GM12878 (cell line): Measurements from ENCODE around the gene SLC44A3. TPM values are rescaled to one million over a fixed set of nuclear protein-coding genes. Genes with fewer than 3 reads are reported as not detected.

ENCODE experiments used
- ATAC-seq: fragments of 200-7000 bp; cut with Tn5 transposase; 3 replicates; pipeline ENCODE4 v1.9.1; 2020; ENCODE audit warnings: mild to moderate bottlenecking, moderate library complexity
- BruUV-seq: library from RNA; stranded (reverse); fragments of 400-500 nt; replicated peaks from 2 replicates; lab custom pipeline; 2021; lab: Mats Ljungman, UMichigan
- CTCF ChIA-PET: fragments of 300-600 bp; sonication (Branson Sonifier 250); formaldehyde crosslinking; extraction: SDS; loops from one replicate; lab custom pipeline; 2021; ENCODE audit warnings: inconsistent platforms; lab: Yijun Ruan, JAX
- POLR2A ChIA-PET: fragments of 350-600 bp; formaldehyde crosslinking; extraction: SDS; loops from one replicate; lab custom pipeline; 2021; ENCODE audit warnings: inconsistent platforms; lab: Charles Lee
- RAD21 ChIA-PET: fragments of 300-600 bp; sonication (Branson Sonifier 250); formaldehyde crosslinking; loops from one replicate; lab custom pipeline; 2023; ENCODE audit warnings: antibody characterized with exemption; ENCODE audit not compliant: unreplicated experiment; lab: Charles Lee
- SMC1A ChIA-PET: fragments of 300-600 bp; sonication (Branson Sonifier 250); formaldehyde crosslinking; loops from one replicate; lab custom pipeline; 2023; ENCODE audit not compliant: unreplicated experiment, uncharacterized antibody; lab: Charles Lee
- DNase-seq: peaks from one replicate; pipeline ENCODE4 v3.0.0-alpha.2; 2011; ENCODE audit warnings: low read depth, low spot score
- FAIRE-seq: peaks from 3 replicates; lab custom pipeline; 2011; peaks lifted over from hg19 to GRCh38; lab: Jason Lieb, UNC
- H2AFZ ChIP-seq: 2 replicates; pipeline ENCODE4 v1.6.0; 2011; ENCODE audit warnings: low read depth, low read length, control low read depth; ENCODE audit not compliant: control insufficient read depth
- H3K27ac ChIP-seq: 2 replicates; pipeline ENCODE4 v1.5.1; 2011; ENCODE audit warnings: control low read depth; ENCODE audit not compliant: control insufficient read depth, insufficient read depth
- H3K27me3 ChIP-seq, 2 experiments: replicated peaks in 1 of 2; 2 replicates each; pipeline versions ENCODE4 v1.6.0 to v1.6.1; 2011; ENCODE audit warnings: low read length in 1 of 2; ENCODE audit not compliant: control insufficient read depth in 2 of 2, insufficient read depth in 2 of 2
- H3K36me3 ChIP-seq, 2 experiments: 2 replicates each; pipeline ENCODE4 v1.5.1; 2011; ENCODE audit warnings: low read length in 1 of 2; ENCODE audit not compliant: control insufficient read depth in 2 of 2, insufficient read depth in 2 of 2
- H3K4me1 ChIP-seq: 2 replicates; pipeline ENCODE4 v1.6.1; 2011; ENCODE audit warnings: mild to moderate bottlenecking, low read length, moderate library complexity, mixed read lengths; ENCODE audit not compliant: control insufficient read depth, insufficient read depth
- H3K4me2 ChIP-seq: 2 replicates; pipeline ENCODE4 v1.6.0; 2011; ENCODE audit warnings: control low read depth; ENCODE audit not compliant: control insufficient read depth, insufficient read depth
- H3K4me3 ChIP-seq: fragments of 200-600 bp; sonication (generic); 2 replicates; pipeline ENCODE4 v1.5.1; 2016
- H3K79me2 ChIP-seq: 2 replicates; pipeline ENCODE4 v1.6.0; 2011; ENCODE audit warnings: low read length; ENCODE audit not compliant: control insufficient read depth, insufficient read depth
- H3K9ac ChIP-seq: 2 replicates; pipeline ENCODE4 v1.8.0; 2011; ENCODE audit warnings: low read length, control low read depth, mixed read lengths; ENCODE audit not compliant: control insufficient read depth, insufficient read depth
- H3K9me3 ChIP-seq: replicated peaks from 3 replicates; pipeline ENCODE4 v1.5.1; 2011; ENCODE audit warnings: mild to moderate bottlenecking, low read length; ENCODE audit not compliant: control insufficient read depth, insufficient read depth
- H4K20me1 ChIP-seq: 2 replicates; pipeline ENCODE4 v1.6.0; 2011; ENCODE audit not compliant: control insufficient read depth, insufficient read depth
- ZBED1 ChIP-seq: IDR thresholded peaks from 2 replicates; pipeline ENCODE4 v1.6.1; 2016; ENCODE audit warnings: borderline replicate concordance
- ZNF217 ChIP-seq: fragments of 450-650 bp; IDR thresholded peaks from 2 replicates; pipeline ENCODE4 v1.6.1; 2017; ENCODE audit warnings: antibody characterized with exemption, mild to moderate bottlenecking
- WGBS: methylation state at CpG from one replicate; pipeline ENCODE4 v1.1.6; 2016; ENCODE audit warnings: low lambda C conversion rate; ENCODE audit not compliant: insufficient replicate concordance, insufficient coverage; ENCODE audit errors: missing lambda C conversion rate; 5-methylcytosine and 5-hydroxymethylcytosine counted together
- in situ Hi-C: fragments of 300-500 bp; cut with MboI; formaldehyde crosslinking; loops from 9 replicates; pipeline ENCODE4 v1.14.3; 2018; ENCODE audit warnings: mixed read lengths
- intact Hi-C: fragments of 100-400 bp; cut with micrococcal nuclease; formaldehyde crosslinking; loops from one replicate; pipeline ENCODE4 v1.14.2; 2022; ENCODE audit not compliant: unreplicated experiment
- polyA plus RNA-seq, 11 experiments: library from polyadenylated mRNA; depleted of rRNA in 4 of 11; unstranded in 6 of 11; stranded (reverse) in 5 of 11; fragments of >200 nt; fragmentation: Nextera tagmentation in 4 of 11; fragmentation: Illumina TruSeq in 1 of 11; extraction: Ambion mirVana in 4 of 11; extraction: Trizol in 1 of 11; gene quantifications; 1 replicate in 1 of 11; 2 replicates in 10 of 11; pipeline versions ENCODE4 v1.2.1 to v1.2.3, GENCODE V29; 2011 to 2016; ENCODE audit warnings: inconsistent platforms in 2 of 11, missing spikeins in 2 of 11, low read depth in 1 of 11
- total RNA-seq, 4 experiments: library from RNA; depleted of rRNA in 3 of 4; stranded (reverse); fragments of >200 nt in 3 of 4; fragmentation: Illumina TruSeq in 1 of 4; extraction: Trizol in 1 of 4; gene quantifications; 2 replicates each; pipeline versions ENCODE4 v1.2.1 to v1.2.3, GENCODE V29; 2013 to 2021
- TF ChIP-seq, protein P1 (sequence below): fragments of 450-650 bp; IDR thresholded peaks from 2 replicates; pipeline ENCODE4 v1.6.1; 2016; ENCODE audit warnings: mild to moderate bottlenecking, moderate library complexity, borderline replicate concordance

SLC44A3 gene
- total and polyA plus RNA-seq, 10 of the 15 experiments (the other 5 are each of a cell fraction or from before 2014, with no cell fraction given): not detected

DNA sequence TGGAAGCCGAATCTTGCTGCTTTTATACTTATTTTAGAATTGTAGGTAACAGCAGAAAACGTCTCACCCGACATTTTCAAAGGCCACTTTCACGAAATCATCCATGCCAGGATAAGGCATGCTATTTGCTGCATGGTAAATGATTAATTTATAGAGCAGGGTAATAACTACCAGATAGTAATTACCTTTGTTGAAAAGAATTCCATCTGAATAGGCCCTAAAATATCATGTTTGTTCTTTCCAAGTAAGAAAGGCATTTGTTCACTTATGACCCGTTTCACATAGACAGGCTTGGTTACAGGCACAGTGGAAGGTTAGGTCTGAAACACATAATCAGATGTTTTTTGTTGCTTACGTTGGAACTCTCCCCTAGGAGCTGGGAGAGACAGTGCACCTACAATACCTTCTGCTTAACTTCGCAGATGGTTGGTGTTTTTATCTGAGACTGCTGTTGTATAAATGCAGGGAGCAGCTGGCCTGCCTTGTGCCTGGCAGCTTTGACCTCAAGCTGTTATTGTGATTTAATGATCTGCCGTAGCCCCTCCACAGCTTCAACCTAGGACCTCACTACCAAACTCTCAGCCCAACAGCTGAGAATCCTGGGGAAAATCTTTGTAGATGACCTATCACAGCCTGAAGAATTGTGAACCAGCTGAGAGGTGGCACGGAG, 1.6 kb downstream of the SLC44A3 start (continued):
- TF ChIP-seq, protein P1, sequence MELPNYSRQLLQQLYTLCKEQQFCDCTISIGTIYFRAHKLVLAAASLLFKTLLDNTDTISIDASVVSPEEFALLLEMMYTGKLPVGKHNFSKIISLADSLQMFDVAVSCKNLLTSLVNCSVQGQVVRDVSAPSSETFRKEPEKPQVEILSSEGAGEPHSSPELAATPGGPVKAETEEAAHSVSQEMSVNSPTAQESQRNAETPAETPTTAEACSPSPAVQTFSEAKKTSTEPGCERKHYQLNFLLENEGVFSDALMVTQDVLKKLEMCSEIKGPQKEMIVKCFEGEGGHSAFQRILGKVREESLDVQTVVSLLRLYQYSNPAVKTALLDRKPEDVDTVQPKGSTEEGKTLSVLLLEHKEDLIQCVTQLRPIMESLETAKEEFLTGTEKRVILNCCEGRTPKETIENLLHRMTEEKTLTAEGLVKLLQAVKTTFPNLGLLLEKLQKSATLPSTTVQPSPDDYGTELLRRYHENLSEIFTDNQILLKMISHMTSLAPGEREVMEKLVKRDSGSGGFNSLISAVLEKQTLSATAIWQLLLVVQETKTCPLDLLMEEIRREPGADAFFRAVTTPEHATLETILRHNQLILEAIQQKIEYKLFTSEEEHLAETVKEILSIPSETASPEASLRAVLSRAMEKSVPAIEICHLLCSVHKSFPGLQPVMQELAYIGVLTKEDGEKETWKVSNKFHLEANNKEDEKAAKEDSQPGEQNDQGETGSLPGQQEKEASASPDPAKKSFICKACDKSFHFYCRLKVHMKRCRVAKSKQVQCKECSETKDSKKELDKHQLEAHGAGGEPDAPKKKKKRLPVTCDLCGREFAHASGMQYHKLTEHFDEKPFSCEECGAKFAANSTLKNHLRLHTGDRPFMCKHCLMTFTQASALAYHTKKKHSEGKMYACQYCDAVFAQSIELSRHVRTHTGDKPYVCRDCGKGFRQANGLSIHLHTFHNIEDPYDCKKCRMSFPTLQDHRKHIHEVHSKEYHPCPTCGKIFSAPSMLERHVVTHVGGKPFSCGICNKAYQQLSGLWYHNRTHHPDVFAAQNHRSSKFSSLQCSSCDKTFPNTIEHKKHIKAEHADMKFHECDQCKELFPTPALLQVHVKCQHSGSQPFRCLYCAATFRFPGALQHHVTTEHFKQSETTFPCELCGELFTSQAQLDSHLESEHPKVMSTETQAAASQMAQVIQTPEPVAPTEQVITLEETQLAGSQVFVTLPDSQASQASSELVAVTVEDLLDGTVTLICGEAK: no peak

DNA sequence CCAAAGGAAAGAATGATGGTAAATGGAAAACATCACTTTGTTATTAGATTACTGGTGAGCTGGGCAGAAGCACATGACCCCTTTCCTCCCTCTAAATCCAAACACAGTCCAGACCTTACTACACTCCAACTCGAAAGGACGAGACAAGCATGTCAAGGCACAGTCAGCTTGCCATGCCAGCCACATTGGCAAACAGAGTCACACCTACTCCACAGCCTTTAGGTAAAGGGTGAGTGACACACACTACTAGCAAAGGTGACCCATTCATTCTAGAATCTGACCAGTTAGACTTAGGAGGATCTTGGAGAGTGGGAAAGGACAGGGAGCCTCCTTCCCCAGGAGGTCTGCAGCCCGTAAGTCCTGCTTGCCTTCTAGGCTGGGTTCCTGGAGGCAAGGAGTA, 3.0 kb downstream of the SLC44A3 start:
- BruUV-seq: no TSS peak
- Histone ChIP-seq H3K36me3 (no peaks in the 10 kb centered on the region), H3K79me2 (no peaks in the 10 kb centered on the region), H3K9me3 (no peaks in the 10 kb centered on the region), H3K27me3 (peaks cover 4 to 11% of the 10 kb centered on the region in 2 experiments; a peak in 3 of 4 replicates), H3K4me3 (no peak overlapping the region), H4K20me1 (no peaks in the 10 kb centered on the region), H3K4me1 (no peaks in the 10 kb centered on the region), H2AFZ (no peak overlapping the region), H3K4me2 (no peak overlapping the region), H3K9ac (no peak overlapping the region)
- in situ Hi-C loops (no loop called here), intact Hi-C loops (no loop called here)
- no peak for ATAC-seq
- ChIA-PET CTCF (no interaction called here), RAD21 (no interaction called here), SMC1A (no interaction called here), POLR2A (no interaction called here)
- WGBS: 23% methylated on average over 3 of the region's 3 CpGs
- DNase-seq: no peak
- no peak for FAIRE-seq
- TF ChIP-seq ZBED1 (no peak), ZNF217 (no peak)
- TF ChIP-seq, all 136 proteins: peak for 0
- H3K27ac ChIP-seq: no peak overlapping the region
